Measurements from ENCODE around the gene APH1B.

DNA sequence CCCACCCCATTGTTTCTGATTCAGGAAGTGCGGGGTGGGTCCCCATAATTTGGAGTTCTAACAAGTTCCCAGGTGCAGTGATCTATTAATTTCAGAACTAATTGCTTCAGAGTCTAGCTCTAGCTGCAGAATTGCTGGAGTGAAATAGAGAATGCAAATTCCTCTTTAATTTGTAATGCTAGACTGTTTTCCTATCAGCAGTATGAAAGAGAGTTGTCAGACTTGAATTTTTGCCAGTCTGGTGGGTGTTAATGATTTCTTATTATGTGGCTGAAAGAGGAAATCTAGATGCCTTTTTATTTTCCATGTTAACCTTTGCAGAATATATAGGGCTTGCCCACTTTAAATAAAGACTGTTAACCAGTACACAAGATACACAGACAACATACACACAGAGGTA lies 23.7 kb downstream of the APH1B start:
- TF ChIP-seq POLR2A (IDR thresholded peaks at IDR 0.05) (no peak), CTCF (IDR thresholded peaks at IDR 0.05 in 8 of 11, conservative IDR thresholded peaks at IDR 0.05 in 3 of 11) (no peak), POLR2AphosphoS5 (IDR thresholded peaks at IDR 0.05) (no peak)
